IMR-90 (cell line): Measurements from ENCODE around the gene ANKRD44. TPM values are rescaled to one million over a fixed set of nuclear protein-coding genes. Genes with fewer than 3 reads are reported as not detected.

Source experiments
- ATAC-seq: fragments of 200-7000 bp; cut with Tn5 transposase; 2 replicates; pipeline ENCODE4 v1.9.1; 2020; ENCODE audit warnings: low read depth, mild to moderate bottlenecking, moderate library complexity
- BruUV-seq: library from RNA; stranded (reverse); fragments of 400-500 nt; replicated peaks from 2 replicates; lab custom pipeline; 2021; lab: Mats Ljungman, UMichigan
- CTCF ChIA-PET: fragments of 300-600 bp; formaldehyde crosslinking; extraction: SDS; loops from one replicate; lab custom pipeline; 2021; ENCODE audit warnings: antibody characterized with exemption; lab: Yijun Ruan, JAX
- POLR2A ChIA-PET: fragments of 300-600 bp; sonication (Branson Sonifier 250); formaldehyde crosslinking; loops from one replicate; lab custom pipeline; 2022; ENCODE audit warnings: antibody characterized with exemption; ENCODE audit not compliant: unreplicated experiment; lab: Charles Lee
- DNase-seq: peaks from one replicate; pipeline ENCODE4 v3.0.0; 2013
- H2AFZ ChIP-seq: replicated peaks from 2 replicates; pipeline ENCODE3; 2013; ENCODE audit warnings: low read length, mild to moderate bottlenecking; ENCODE audit not compliant: poor library complexity
- H2AK5ac ChIP-seq: 2 replicates; pipeline ENCODE4 v1.6.1; 2013; ENCODE audit warnings: low read depth, low read length, inconsistent platforms
- H2AK9ac ChIP-seq: replicated peaks from 2 replicates; pipeline ENCODE3; 2013; ENCODE audit warnings: mild to moderate bottlenecking, low read depth, low read length, moderate library complexity; ENCODE audit not compliant: poor library complexity
- H2BK120ac ChIP-seq: 2 replicates; pipeline ENCODE4 v1.6.1; 2013; ENCODE audit warnings: low read depth, low read length, inconsistent platforms
- H2BK15ac ChIP-seq: 3 replicates; pipeline ENCODE4 v1.6.1; 2013; ENCODE audit warnings: low read depth, low read length, inconsistent platforms
- H2BK20ac ChIP-seq: 2 replicates; pipeline ENCODE4 v1.6.1; 2013; ENCODE audit warnings: low read depth, mild to moderate bottlenecking, inconsistent platforms, low read length, moderate library complexity
- H2BK5ac ChIP-seq: 2 replicates; pipeline ENCODE4 v1.6.1; 2013; ENCODE audit warnings: mild to moderate bottlenecking, low read depth, low read length, inconsistent platforms; ENCODE audit not compliant: poor library complexity, severe bottlenecking
- H3K14ac ChIP-seq: replicated peaks from 2 replicates; pipeline ENCODE4 v1.6.1; 2013; ENCODE audit warnings: low read depth, low read length, inconsistent platforms
- H3K18ac ChIP-seq: 2 replicates; pipeline ENCODE4 v1.6.1; 2013; ENCODE audit warnings: low read depth, low read length, control low read depth
- H3K23ac ChIP-seq: 2 replicates; pipeline ENCODE4 v1.6.1; 2013; ENCODE audit warnings: low read depth, low read length, inconsistent platforms
- H3K27ac ChIP-seq: 2 replicates; pipeline ENCODE4 v1.5.1; 2013; ENCODE audit warnings: mild to moderate bottlenecking, control low read depth, low read length; ENCODE audit not compliant: insufficient read depth
- H3K27me3 ChIP-seq: 2 replicates; pipeline ENCODE4 v1.6.1; 2013; ENCODE audit warnings: low read length; ENCODE audit not compliant: control insufficient read depth, insufficient read depth
- H3K36me3 ChIP-seq: 2 replicates; pipeline ENCODE4 v1.6.1; 2013; ENCODE audit warnings: low read length, mixed read lengths; ENCODE audit not compliant: control insufficient read depth, insufficient read depth
- H3K4ac ChIP-seq: 2 replicates; pipeline ENCODE4 v1.6.1; 2013; ENCODE audit warnings: low read depth, low read length, inconsistent platforms
- H3K4me1 ChIP-seq: 2 replicates; pipeline ENCODE4 v1.6.1; 2013; ENCODE audit warnings: low read length, mixed read lengths; ENCODE audit not compliant: control insufficient read depth, insufficient read depth
- H3K4me2 ChIP-seq: 2 replicates; pipeline ENCODE4 v1.6.1; 2013; ENCODE audit warnings: low read depth, mild to moderate bottlenecking, control low read depth, low read length, moderate library complexity
- H3K4me3 ChIP-seq: 2 replicates; pipeline ENCODE4 v1.5.1; 2013; ENCODE audit warnings: low read depth, mild to moderate bottlenecking, control low read depth, low read length, moderate library complexity; ENCODE audit not compliant: insufficient read depth
- H3K56ac ChIP-seq: 2 replicates; pipeline ENCODE4 v1.6.1; 2013; ENCODE audit warnings: low read length, inconsistent platforms; ENCODE audit not compliant: insufficient read depth; ENCODE audit errors: extremely low read depth
- H3K79me1 ChIP-seq, 2 experiments: 2 replicates each; pipeline ENCODE4 v1.6.1; 2013; ENCODE audit warnings: low read length in 2 of 2, inconsistent platforms in 1 of 2, low read depth in 1 of 2
- H3K9ac ChIP-seq: 2 replicates; pipeline ENCODE4 v1.6.1; 2013; ENCODE audit warnings: low read depth, low read length, control low read depth
- H3K9me1 ChIP-seq: 2 replicates; pipeline ENCODE4 v1.6.1; 2013; ENCODE audit warnings: low read length, inconsistent platforms; ENCODE audit not compliant: insufficient read depth
- H3K9me3 ChIP-seq: 2 replicates; pipeline ENCODE4 v1.6.1; 2013; ENCODE audit warnings: low read length; ENCODE audit not compliant: control insufficient read depth, insufficient read depth
- H4K20me1 ChIP-seq: 2 replicates; pipeline ENCODE4 v1.6.1; 2013; ENCODE audit warnings: low read length, inconsistent platforms; ENCODE audit not compliant: insufficient read depth
- H4K5ac ChIP-seq: 2 replicates; pipeline ENCODE4 v1.6.1; 2013; ENCODE audit warnings: mild to moderate bottlenecking, low read depth, low read length, control low read depth
- H4K8ac ChIP-seq, 2 experiments: 2 replicates each; pipeline ENCODE4 v1.6.1; 2013; ENCODE audit warnings: low read depth in 2 of 2, low read length in 2 of 2, control low read depth in 1 of 2, inconsistent platforms in 1 of 2
- H4K91ac ChIP-seq: 2 replicates; pipeline ENCODE4 v1.6.1; 2013; ENCODE audit warnings: low read depth, low read length, inconsistent platforms; ENCODE audit not compliant: insufficient read depth
- MAFK ChIP-seq: IDR thresholded peaks from 2 replicates; pipeline ENCODE4 v1.6.1; 2012; ENCODE audit warnings: low read depth, low read length, improper control_type of control experiment
- RCOR1 ChIP-seq: IDR thresholded peaks from 2 replicates; pipeline ENCODE4 v1.6.1; 2012; ENCODE audit warnings: mild to moderate bottlenecking, low read length, improper control_type of control experiment; ENCODE audit not compliant: insufficient replicate concordance
- WGBS, 2 experiments: methylation state at CpG; one replicate each; pipeline versions ENCODE4 v1.1.5 to v1.1.7; 2013; ENCODE audit warnings: missing lambda C conversion rate in 2 of 2; ENCODE audit not compliant: insufficient read length in 1 of 2; ENCODE audit errors: extremely low coverage in 2 of 2; 5-methylcytosine and 5-hydroxymethylcytosine counted together
- dilution Hi-C: fragments of 300-500 bp; cut with HindIII; formaldehyde crosslinking; loops from one replicate; pipeline ENCODE4 v1.14.3; 2018; ENCODE audit warnings: low sequenced_read_pairs; ENCODE audit not compliant: unreplicated experiment
- in situ Hi-C: fragments of 300-500 bp; cut with MboI; formaldehyde crosslinking; loops from 3 replicates; pipeline ENCODE4 v1.14.3; 2019; ENCODE audit warnings: low sequenced_read_pairs, inconsistent platforms, mixed read lengths
- intact Hi-C: fragments of 100-400 bp; cut with micrococcal nuclease; formaldehyde crosslinking; loops from 2 replicates; pipeline ENCODE4 v1.10.0; 2022
- polyA plus RNA-seq, 3 experiments: library from polyadenylated mRNA; depleted of rRNA; stranded (reverse); fragments of >200 nt; gene quantifications; 2 replicates each; pipeline ENCODE4 v1.2.3, GENCODE V29; 2012; ENCODE audit warnings: low replicate concordance in 1 of 3
- total RNA-seq: library from RNA; depleted of rRNA; stranded (reverse); fragments of >200 nt; gene quantifications from 2 replicates; pipeline ENCODE4 v1.2.3, GENCODE V29; 2012

The ANKRD44 gene
- total and polyA plus RNA-seq, 2 of the 4 experiments (the other 2 are of a cell fraction) = 5.2 to 15.6 TPM

DNA sequence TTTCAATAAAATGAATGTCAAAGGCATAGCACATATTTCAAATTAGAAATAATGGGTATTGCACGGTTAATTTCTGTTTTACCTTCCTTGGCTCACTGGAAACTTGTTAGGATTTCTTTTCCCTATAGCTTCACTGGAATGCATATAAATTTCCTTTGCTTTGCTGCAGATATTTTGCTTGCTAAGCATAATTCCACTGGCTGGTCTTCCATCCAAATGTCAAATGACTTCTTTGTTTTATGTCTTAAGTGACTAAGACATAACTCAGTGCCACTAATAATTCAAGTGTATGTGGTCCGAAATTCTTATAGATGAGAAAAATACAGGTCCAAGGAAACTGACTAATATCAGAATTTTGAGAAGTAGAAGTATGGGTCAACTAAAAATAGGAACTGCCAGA, 201.3 kb downstream of the ANKRD44 start:
- H3K9me3 ChIP-seq = no peaks in the 10 kb centered on the region
- no peaks in the 10 kb centered on the region for H3K9me1 ChIP-seq
- H2BK120ac ChIP-seq = no peak overlapping the region
- H3K79me1 ChIP-seq = no peaks in the 10 kb centered on the region
- H3K36me3 ChIP-seq = no peaks in the 10 kb centered on the region
- H3K56ac ChIP-seq = no peak overlapping the region
- H3K23ac ChIP-seq = no peak overlapping the region
- H3K4me1 ChIP-seq = peaks cover 9% of the 10 kb centered on the region
- ChIA-PET POLR2A (no interaction called here), CTCF (interaction anchor here (0.9 to 1.1 kb wide), 2 partner anchors 59 to 72 kb away, joined by 3 to 4 read pairs; no protein-coding TSS in a partner anchor)
- in situ Hi-C loops (no loop called here), intact Hi-C loops (loop anchor here (5.0 to 10.0 kb wide), 3 partner anchors 97 to 315 kb away; partner anchors contain the start of genes GTF3C3 and PGAP1), dilution Hi-C loops (no loop called here)
- H2AFZ ChIP-seq = no peak overlapping the region
- H2AK9ac ChIP-seq = no peak overlapping the region
- no peaks in the 10 kb centered on the region for H3K27me3 ChIP-seq
- H3K4me2 ChIP-seq = no peak overlapping the region
- H4K5ac ChIP-seq = no peak overlapping the region
- no peak overlapping the region for H4K91ac ChIP-seq
- H3K27ac ChIP-seq = no peak overlapping the region
- no peak overlapping the region for H2AK5ac ChIP-seq
- no peak overlapping the region for H3K4ac ChIP-seq
- BruUV-seq = no TSS peak
- H3K9ac ChIP-seq = no peak overlapping the region
- ATAC-seq = no peak
- no peak overlapping the region for H3K14ac ChIP-seq
- no peak overlapping the region for H2BK20ac ChIP-seq
- H2BK15ac ChIP-seq = no peak overlapping the region
- H3K4me3 ChIP-seq = no peak overlapping the region
- no peak overlapping the region for H3K18ac ChIP-seq
- TF ChIP-seq MAFK = peak; percentile 94
- no peak for TF ChIP-seq RCOR1
- no peak overlapping the region for H4K8ac ChIP-seq
- H4K20me1 ChIP-seq = no peaks in the 10 kb centered on the region
- WGBS, 2 experiments = no CpG with 5 or more reads among the region's 2 CpGs
- no peak overlapping the region for H2BK5ac ChIP-seq
- no peak for DNase-seq
